Activated CD4-positive, alpha-beta memory T cell treated with anti-CD3 and anti-CD28 coated beads for 36 hours (primary cell): Measurements from ENCODE around the gene SIK3. TPM values are rescaled to one million over a fixed set of nuclear protein-coding genes. Genes with fewer than 3 reads are reported as not detected.

Experiments
- CTCF ChIA-PET: fragments of 350-600 bp; sonication (Branson Sonifier 250); formaldehyde crosslinking; loops from one replicate; lab custom pipeline; 2021; ENCODE audit warnings: antibody characterized with exemption, inconsistent platforms; lab: Charles Lee
- POLR2A ChIA-PET: fragments of 350-600 bp; sonication (Branson Sonifier 250); formaldehyde crosslinking; loops from one replicate; lab custom pipeline; 2021; ENCODE audit warnings: antibody characterized with exemption; lab: Charles Lee
- DNase-seq: peaks from one replicate; pipeline ENCODE4 v3.0.0-alpha.2; 2020
- H3K27ac Mint-ChIP-seq: one replicate; pipeline ENCODE4 v1.8.0; 2021; ENCODE audit warnings: mixed read lengths
- H3K27me3 Mint-ChIP-seq: one replicate; pipeline ENCODE4 v1.8.0; 2021; ENCODE audit warnings: mixed read lengths
- H3K36me3 Mint-ChIP-seq: one replicate; pipeline ENCODE4 v1.8.0; 2021; ENCODE audit warnings: mixed read lengths
- H3K4me1 Mint-ChIP-seq: one replicate; pipeline ENCODE4 v1.8.0; 2021; ENCODE audit warnings: low read depth, mixed read lengths
- H3K4me3 Mint-ChIP-seq: one replicate; pipeline ENCODE4 v1.8.0; 2021; ENCODE audit warnings: mild to moderate bottlenecking, mixed read lengths
- H3K9me3 Mint-ChIP-seq: one replicate; pipeline ENCODE4 v1.8.0; 2021; ENCODE audit warnings: mixed read lengths
- intact Hi-C: fragments of 100-400 bp; cut with micrococcal nuclease; formaldehyde crosslinking; loops from one replicate; pipeline ENCODE4 v1.15.1; 2023
- total RNA-seq, 2 experiments: library from RNA; stranded (reverse); gene quantifications; one replicate each; pipeline ENCODE4 v1.2.3, GENCODE V29; 2021

The SIK3 gene
- total RNA-seq, 2 experiments from 2014 or later: 26.1 to 26.2 TPM

GRCh38 chr11:116793772-116794097 is 304.5 kb downstream of the SIK3 start:
- no peaks in the 10 kb centered on the region for H3K9me3 Mint-ChIP-seq
- H3K27me3 Mint-ChIP-seq: peaks cover 2% of the 10 kb centered on the region
- DNase-seq: no peak
- H3K27ac Mint-ChIP-seq: no peak overlapping the region
- ChIA-PET CTCF (interaction anchor here (0.6 to 10.3 kb wide), 4 partner anchors 11 to 346 kb away, joined by 3 to 187 read pairs (median 76); partner anchors contain the start of genes APOA1 and SIK3), POLR2A (no interaction called here)
- H3K36me3 Mint-ChIP-seq: no peaks in the 10 kb centered on the region
- intact Hi-C loops: no loop called here
- no peak overlapping the region for H3K4me3 Mint-ChIP-seq
- peaks cover 10% of the 10 kb centered on the region for H3K4me1 Mint-ChIP-seq

Other genes with a start within 250 kb of the SIK3 start
- 10 to 100 TPM; 61.3 to 61.5 TPM for gene PAFAH1B2, start 45.9 kb upstream of the SIK3 start, total RNA-seq
- gene SIDT2, start 80.3 kb upstream of the SIK3 start, total RNA-seq: 10 to 100 TPM; 21.5 to 26.0 TPM
- gene TAGLN, start 100.9 kb upstream of the SIK3 start, total RNA-seq: 1 to 10 TPM; 3.1 to 4.0 TPM
- 100 to 1,000 TPM; 104 to 105 TPM for gene PCSK7, start 133.6 kb upstream of the SIK3 start, total RNA-seq
- 10 to 100 TPM; 16.9 to 18.3 TPM for gene RNF214, start 134.2 kb upstream of the SIK3 start, total RNA-seq
- gene BACE1-AS, start 192.9 kb upstream of the SIK3 start, total RNA-seq: 1 to 10 TPM; 3.9 to 5.4 TPM
- 1 to 10 TPM; 1.8 to 2.7 TPM for gene BACE1, start 217.8 kb upstream of the SIK3 start, total RNA-seq
- gene CEP164, start 229.4 kb upstream of the SIK3 start, total RNA-seq: 10 to 100 TPM; 29.3 to 32.6 TPM